ENCODE measurements around the gene MACROD2. TPM values are rescaled to one million over a fixed set of nuclear protein-coding genes. Genes with fewer than 3 reads are reported as not detected.

MACROD2 gene
- total RNA-seq, 3 donors from 2014 or later = 3.2 to 7.6 (median 6.4) TPM

DNA sequence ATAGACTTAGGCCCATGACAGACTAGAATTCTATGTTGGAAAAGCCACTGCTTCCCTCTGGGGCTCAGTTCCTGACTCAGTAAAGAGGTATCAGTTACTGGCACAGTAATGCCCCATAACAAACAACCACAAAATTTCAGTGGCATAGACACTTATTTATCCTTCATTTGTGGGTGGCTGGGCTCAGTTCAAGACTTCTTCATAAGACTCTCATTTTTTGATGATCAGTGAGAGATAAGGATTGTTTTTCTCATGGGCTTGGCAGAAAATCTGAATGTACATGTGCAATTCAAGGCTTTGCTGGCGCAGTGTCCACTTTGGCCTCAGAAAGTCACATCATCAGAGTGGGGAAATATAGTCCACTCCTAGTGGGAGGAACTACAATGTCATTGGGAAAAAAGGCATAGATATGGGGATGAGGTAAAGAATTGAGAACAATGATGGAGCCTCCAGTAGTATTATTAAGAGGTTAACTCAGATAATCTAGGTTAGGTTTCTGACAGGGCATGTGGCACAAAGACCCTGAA is 726.7 kb downstream of the MACROD2 start:
- intact Hi-C loops (cut with DNase I, micrococcal nuclease) = no loop called here
- Histone ChIP-seq H3K36me3 (ENCODE audit: low read depth) (no peaks in the 10 kb centered on the region), H3K4me3 (no peak overlapping the region), H3K4me1 (ENCODE audit: low read depth) (no peaks in the 10 kb centered on the region), H3K9me3 (no peaks in the 10 kb centered on the region)
- TF ChIP-seq, protein P1, sequence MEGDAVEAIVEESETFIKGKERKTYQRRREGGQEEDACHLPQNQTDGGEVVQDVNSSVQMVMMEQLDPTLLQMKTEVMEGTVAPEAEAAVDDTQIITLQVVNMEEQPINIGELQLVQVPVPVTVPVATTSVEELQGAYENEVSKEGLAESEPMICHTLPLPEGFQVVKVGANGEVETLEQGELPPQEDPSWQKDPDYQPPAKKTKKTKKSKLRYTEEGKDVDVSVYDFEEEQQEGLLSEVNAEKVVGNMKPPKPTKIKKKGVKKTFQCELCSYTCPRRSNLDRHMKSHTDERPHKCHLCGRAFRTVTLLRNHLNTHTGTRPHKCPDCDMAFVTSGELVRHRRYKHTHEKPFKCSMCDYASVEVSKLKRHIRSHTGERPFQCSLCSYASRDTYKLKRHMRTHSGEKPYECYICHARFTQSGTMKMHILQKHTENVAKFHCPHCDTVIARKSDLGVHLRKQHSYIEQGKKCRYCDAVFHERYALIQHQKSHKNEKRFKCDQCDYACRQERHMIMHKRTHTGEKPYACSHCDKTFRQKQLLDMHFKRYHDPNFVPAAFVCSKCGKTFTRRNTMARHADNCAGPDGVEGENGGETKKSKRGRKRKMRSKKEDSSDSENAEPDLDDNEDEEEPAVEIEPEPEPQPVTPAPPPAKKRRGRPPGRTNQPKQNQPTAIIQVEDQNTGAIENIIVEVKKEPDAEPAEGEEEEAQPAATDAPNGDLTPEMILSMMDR (IDR thresholded peaks at IDR 0.05) = no peak
- DNase-seq (no peak), ATAC-seq (no peak)

DNA sequence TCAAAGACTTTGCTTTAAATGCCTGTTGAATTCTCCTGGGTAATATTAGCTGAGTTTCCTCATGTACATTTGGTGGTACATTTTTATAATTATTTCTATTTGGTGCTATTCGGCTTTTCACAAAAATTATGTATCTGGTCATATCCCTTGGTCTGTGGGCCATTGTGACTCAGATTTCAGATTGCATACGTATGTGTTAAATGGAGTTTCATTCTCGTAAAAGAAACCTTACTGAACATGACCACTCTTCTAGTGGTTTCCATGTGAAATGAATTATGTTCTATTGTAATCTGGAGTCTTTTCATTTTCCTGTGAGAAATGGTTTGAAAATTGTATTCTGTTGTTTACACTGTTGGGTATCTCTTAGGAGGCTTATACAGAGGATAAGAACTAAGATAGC is 728.3 kb downstream of the MACROD2 start:
- H3K36me3 ChIP-seq (ENCODE audit: low read depth) = no peaks in the 10 kb centered on the region
- no peaks in the 10 kb centered on the region for H3K9me3 ChIP-seq
- no peaks in the 10 kb centered on the region for H3K4me1 ChIP-seq (ENCODE audit: low read depth)
- intact Hi-C loops (cut with DNase I, micrococcal nuclease) = no loop called here
- TF ChIP-seq, protein P1 (IDR thresholded peaks at IDR 0.05) = no peak
- DNase-seq = no peak
- no peak overlapping the region for H3K4me3 ChIP-seq
- ATAC-seq = no peak

DNA sequence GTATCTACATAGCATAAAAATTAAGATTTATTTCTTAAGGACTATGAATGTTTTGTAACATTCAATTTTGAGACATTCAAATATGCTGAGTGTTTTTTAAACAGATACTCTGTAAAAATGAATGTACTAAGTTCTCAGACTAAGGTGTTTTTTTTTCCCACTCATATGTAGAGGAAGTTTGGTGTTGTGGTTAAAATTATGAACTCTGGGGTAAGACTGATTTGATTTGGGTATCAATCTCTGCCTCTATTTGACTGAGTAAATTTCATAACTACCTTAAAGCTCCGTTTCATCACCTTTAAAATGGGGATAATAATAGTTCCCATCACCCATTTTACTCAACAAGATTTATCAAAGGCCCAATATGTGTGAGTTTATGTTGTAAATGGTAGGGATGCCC is 728.7 kb downstream of the MACROD2 start:
- TF ChIP-seq, protein P1 (IDR thresholded peaks at IDR 0.05) = no peak
- Histone ChIP-seq H3K4me3 (no peak overlapping the region), H3K36me3 (ENCODE audit: low read depth) (no peaks in the 10 kb centered on the region), H3K4me1 (ENCODE audit: low read depth) (no peaks in the 10 kb centered on the region), H3K9me3 (no peaks in the 10 kb centered on the region)
- ATAC-seq = no peak
- intact Hi-C loops (cut with DNase I, micrococcal nuclease) = no loop called here
- no peak for DNase-seq

DNA sequence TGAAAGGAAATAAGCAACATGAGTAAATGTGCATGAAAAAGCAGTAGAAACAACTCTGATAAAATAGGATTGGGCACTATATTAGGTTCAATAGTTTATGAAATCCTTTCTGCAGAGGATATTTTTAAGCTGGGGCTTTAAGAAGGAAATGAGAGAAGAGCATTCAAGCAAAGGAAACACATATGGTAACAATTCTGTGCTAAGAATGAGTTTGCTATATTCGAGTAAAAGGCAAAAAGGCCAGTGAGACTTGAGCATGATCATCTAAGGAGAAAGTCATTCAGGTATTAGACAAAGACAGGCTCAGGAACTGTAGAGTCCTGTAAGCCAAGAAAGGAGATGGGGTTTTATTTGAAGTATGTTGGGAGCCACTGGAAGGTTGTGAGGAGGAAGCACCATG is 729.2 kb downstream of the MACROD2 start:
- no peak overlapping the region for H3K4me3 ChIP-seq
- no peak for ATAC-seq
- intact Hi-C loops (cut with DNase I, micrococcal nuclease) = no loop called here

DNA sequence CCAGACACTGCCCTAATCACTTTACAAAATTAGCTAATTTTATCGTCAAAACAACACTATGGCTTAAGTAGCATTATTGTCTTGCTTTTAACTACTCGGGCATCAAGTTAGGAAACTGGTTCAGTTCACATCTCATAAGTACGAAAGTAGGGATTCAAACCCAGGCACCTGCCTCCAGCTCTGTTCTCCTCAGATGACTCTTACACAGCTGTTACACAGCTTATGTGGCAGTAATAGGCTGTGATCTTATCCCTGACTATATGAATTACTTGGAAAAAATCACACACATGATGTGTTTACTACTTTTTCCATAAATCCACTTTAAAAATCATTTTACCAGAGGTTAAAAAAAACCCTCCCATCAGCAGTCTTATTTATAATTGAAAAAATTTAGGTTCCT is 731.3 kb downstream of the MACROD2 start:
- ATAC-seq = no peak

More for the DNA sequence above, 729.2 kb downstream of the MACROD2 start:
- DNase-seq = no peak
- H3K4me1 ChIP-seq (ENCODE audit: low read depth) = no peaks in the 10 kb centered on the region
- TF ChIP-seq, protein P1 (IDR thresholded peaks at IDR 0.05) = no peak
- no peaks in the 10 kb centered on the region for H3K9me3 ChIP-seq
- H3K36me3 ChIP-seq (ENCODE audit: low read depth) = no peaks in the 10 kb centered on the region

More for the DNA sequence above, 731.3 kb downstream of the MACROD2 start:
- H3K4me1 ChIP-seq (ENCODE audit: low read depth) = no peaks in the 10 kb centered on the region
- DNase-seq = no peak
- no peaks in the 10 kb centered on the region for H3K36me3 ChIP-seq (ENCODE audit: low read depth)
- no peak overlapping the region for H3K4me3 ChIP-seq
- TF ChIP-seq, protein P1 (IDR thresholded peaks at IDR 0.05) = no peak
- intact Hi-C loops (cut with DNase I, micrococcal nuclease) = no loop called here
- H3K9me3 ChIP-seq = no peaks in the 10 kb centered on the region
